Activated gamma-delta T cell treated with anti-CD3 and anti-CD28 coated beads, Interleukin-2, amount 50 U/mL, for 16 hours (primary cell): ENCODE measurements around the gene TXNRD2.
"Not testable (repeated sequence)": the region's sequence is repeated elsewhere in the genome, so short reads cannot be mapped to it uniquely, and the experiment has no call there.

Source experiments
- DNase-seq: peaks from one replicate; pipeline ENCODE4 v3.0.0-alpha.2; 2020; ENCODE audit warnings: low read depth

TXNRD2 gene

DNA sequence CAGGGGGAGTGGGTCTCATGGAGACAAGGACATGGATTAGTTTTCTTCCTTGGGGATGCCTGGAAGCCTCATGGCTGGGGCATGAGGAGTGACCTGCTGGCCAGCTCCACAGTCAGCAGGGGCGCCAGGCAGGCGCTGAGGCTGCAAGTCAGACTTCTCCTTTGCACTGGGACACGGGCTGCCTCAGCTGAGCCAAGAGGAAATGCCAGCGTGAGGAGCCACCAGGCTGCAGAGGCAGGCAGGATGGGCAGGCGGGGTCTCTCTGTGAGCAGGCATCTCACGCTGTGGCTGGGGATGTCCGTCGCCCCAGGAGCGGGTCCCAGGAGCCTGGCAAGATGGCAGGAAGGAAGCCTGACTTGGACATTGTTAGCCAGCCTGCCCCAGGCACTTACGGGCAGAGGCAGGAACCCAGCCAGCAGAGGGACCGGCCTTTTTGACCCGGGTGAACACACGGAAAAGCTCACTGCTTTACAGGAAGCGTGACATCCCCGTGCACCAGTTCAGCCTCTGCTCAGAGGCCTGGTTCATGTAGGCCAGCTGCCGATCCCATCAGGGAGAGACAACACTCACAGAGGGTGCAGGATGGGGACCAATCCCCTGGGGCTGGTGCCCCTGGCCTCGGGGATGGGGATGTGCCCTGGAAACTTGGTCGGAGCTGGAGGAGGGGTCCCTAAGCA lies 97.1 kb downstream of the TXNRD2 start:
- DNase-seq = no peak

DNA sequence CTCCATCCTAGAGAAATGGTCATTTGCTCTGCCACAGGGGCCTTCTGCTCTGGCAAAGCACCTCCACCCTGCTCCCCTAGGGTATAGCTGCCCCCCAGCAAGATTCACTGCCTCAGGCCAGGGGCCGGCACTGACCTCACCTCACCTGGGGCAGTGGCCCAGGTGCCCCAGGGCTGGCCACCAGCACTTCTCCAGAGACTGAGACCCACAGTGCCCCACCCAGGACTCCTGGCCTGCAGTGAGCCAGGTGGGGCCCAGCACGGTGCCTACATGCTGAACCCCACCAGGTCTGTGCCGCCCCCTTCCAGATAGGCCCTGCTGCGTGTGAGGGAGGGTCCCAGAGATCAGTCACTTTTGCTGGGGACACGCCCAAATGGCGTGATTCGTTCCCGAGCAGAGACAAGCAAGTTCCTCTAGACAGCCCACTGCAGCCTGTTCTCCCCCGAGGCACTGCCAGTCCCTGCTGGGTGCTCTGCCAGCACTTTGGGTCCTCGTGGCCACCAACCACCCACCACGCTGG lies 97.7 kb downstream of the TXNRD2 start:
- no peak for DNase-seq

DNA sequence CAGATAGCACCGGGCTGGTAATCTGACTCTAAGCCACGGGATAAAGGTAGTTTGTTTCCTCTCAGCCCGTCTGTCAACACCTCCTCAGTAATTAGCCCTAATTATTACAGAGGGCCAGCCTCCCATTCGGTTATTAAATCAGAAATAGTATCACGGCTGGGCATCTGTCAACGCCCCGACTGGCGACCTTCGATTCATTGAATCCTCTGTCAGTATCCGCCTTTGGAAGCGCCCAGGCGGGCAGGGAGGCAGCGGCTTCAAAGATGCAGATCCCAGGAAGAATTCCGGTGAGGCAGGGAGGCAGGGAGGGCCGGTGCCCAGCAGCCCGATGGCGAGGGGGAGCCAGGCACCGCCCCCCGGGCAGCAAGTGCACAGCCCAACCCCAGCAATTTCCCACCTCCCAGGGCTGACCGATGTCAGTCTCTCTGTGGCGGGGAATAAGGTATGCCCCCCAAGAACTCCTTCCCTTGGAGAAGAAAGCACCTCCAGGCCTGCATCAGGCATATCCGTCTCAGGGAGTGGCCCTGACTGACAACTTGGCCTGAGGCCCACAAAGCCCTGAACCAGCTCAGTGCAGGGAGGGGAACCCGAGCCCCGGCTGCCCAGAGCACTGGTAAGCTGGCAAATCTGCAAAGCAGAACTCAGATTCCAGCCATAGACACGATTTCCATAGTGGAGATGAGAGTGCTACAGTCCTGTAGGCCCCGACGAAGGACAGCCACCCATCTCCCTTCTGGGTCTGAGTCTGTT lies 98.3 kb downstream of the TXNRD2 start:
- DNase-seq = no peak

DNA sequence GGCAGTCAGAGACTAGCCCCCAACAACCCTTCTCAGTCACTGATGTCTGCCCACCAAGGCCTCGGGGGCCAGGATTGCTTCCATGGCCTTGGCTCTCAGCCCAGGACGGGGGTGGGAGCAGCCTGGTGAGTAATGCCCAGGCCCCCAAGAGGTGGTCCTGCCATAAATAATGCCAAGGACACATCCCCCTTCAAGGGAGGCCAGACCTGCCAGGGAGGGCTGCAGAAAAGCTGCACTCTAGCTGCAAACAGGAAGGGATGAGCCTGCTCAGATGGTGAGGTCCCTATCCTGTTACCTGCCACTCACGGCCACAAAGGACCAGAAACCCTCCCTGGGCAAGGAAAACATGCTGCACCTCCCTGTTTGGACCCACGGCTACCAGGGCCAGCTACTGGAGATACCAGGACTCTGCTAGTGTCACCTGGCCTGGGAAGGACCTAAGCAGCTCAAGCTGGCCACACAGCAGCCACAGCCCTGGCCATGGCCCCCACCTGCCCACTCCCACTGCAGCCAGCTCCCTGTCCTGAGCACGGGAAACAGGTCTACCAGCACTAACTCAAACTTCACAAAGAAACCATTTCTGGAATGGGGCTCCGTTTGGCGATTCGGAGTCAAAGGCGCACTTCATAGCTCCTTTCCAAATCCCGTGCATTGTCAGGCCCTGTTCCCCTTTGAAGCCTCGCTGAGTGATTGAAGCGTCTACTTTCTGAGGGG lies 99.1 kb downstream of the TXNRD2 start:
- DNase-seq = no peak

DNA sequence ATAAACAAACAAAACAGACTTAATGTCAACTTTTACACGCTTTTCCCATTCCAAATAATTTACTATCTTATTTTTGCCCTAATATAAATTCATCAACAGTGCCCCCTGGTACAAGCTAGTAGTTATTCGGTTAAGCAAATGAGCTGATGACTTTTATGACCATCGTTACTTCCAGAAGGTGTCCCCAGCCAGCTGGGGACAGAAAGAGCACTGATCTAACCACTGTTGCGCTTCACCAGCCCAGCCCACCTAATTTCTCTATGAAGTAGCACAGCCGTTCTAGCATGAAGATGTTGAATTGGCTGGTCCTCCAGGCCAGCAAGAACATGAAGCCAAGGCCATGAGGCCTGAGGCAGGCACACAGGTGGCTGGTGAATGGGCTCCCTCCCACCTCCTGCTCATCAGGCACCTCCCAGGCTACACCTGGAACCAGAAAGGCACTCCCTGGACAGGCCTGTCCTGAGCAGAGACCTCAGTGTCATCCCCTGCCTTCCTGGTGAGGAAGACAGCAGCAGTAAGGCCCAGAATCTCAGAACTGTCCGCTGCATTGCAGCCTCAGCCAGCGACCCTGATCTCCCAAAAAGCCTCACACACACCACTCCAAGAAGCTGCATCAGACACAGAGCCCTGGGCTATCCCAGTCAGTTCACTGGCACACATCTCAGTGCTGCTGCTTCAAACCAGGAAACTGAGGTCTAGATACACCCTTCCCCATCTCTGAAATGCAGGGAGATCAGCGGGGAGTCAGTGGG lies 99.8 kb downstream of the TXNRD2 start:
- no peak for DNase-seq

DNA sequence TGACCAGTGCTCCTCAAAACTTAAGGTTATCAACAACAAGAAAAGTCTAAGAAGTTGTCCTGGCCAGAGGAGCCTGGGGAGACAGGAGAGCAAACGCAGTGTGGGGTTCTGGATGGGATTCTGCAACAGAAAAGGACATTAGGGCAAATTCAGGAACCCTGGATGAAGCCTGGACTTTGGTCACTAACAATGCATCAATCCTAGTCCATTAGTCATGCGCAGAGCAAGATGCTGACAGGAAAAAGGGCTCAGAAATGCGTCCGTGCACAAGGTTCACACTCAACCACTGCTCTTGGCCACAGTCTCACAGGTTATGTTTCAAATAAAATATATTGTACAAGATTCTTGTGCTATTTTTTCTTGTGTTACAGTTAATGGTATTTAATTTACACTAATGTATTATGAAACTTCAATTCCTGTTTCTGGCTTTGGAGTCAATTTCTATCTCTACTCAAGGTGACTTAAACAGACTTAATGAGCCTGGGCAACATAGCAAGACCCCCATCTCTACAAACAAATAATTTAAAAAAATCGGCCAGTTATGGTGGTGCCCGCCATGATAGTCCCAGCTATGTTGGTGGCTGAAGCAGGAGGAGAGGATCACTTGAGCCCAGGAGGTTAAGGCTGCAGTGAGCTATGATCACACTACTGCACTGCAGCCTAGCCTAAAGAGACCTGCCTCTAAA lies 100.5 kb downstream of the TXNRD2 start:
- DNase-seq = no peak

DNA sequence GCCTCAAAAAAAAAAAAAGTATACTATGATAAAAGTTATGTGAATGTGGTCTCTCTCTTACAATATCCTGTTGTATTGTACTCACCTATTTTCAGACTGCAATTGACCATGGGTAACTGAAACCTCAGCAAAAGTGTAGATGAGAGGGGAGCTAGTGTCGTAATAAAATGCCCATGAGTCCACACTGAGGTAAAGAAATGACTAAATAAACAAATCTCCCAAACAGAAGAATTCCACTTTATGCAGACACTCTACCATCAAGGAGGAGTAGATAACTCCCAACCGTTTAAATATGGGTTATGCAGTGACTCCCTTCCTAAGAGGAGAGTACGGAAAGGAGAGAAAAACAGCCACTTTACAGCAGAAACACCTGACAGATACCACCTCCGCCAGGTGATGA lies 101.6 kb downstream of the TXNRD2 start:
- no peak for DNase-seq

DNA sequence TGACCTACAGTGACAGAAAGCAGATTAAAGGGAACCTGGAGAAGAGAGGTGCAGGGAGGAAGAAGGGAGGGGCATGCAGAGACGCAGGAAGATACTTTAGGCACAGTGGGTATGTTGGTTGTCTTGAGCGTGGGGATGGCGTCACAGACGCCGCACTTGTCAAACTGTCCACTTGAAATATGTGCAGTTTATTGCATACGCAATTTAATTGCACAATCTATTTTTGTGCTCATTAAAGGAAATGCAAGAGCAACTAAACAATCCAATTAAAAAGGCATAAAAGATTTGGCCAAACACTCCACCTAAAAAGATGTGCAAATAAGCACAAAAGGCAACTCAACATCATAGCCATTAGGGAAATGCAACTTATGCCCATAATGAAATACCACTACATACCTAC lies 103.7 kb downstream of the TXNRD2 start:
- DNase-seq = no peak

DNA sequence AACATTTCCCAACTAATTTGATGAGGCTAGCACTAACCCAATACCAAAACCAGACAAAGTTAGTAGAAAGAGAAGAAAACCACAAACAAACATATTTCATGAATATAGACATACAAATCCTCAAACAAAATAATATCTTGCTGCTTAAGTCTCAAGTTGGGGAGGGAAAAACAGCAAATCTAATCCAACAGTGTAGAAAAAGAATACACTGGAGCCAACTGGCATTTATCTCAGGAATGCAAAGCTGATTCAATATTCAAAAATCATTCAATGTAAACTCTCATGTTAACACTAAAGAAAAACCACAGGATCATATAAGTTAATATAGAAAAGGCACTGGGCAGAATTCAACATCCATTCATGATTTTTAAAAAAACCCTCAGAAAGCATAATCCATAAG lies 105.1 kb downstream of the TXNRD2 start:
- DNase-seq = no peak

DNA sequence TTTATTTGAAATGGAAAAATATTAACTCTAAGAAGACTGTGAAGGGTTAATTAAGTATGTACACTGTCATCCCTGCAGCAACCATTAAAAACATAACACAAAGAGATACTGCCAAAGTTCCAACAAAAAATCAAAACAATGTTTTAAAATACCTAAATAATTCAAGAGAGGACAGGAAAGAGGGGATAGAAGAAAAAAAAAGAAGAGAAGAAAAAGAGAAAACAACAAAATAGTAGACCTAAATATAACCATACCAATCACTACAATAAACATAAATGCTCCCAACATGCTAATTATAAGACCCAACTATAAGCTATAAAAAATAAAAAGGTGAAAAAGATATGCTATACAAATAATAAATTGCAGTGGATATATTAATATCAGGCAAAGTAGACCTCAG lies 107.0 kb downstream of the TXNRD2 start:
- DNase-seq = no peak

DNA sequence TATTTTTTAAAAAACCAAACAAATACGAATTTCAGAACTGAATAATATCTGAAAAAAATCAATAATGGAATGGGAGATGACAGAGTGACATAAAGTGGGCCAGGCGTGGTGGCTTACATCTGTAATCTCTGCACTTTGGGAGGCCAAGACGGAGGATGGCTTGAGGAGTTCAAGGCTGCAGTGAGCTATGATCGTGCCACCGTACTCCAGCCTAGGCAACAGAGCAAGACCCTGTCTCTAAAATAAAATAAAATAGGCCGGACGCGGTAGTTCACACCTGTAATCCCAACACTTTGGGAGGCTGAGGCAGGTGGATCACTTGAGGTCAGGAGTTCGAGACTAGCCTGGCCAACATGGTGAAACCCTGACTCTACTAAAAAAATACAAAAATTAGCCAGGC lies 108.3 kb downstream of the TXNRD2 start:
- DNase-seq = not testable (repeated sequence)

DNA sequence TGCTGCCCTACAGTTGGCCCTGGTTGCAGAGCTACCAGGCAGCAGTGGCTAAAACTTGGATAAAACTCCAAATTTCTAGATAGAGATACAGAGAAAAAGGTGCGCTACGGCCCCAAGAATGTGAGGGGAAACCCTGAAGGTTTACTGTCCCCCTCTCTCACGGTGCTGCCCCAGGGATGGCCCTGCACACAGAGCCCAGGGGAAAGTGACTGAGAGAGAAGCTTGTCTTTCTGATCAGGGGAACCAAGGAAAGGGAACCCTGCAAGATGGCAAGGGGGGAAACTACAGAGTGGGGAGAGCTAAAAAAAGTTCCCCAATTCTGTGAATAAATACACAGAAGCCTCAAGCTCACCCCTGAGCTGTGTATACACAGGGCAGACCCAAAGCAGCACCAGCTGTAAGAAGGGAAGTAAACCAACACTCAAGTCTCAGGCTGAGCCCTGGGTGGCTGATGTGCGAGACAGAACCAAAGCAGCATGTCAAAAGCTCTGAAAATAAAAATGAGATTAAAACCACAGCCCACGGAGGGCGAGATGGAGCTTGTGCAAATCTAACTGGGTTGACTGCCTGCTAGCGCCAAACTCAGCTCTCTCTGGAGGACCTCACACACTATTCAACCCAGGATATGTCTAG lies 109.0 kb downstream of the TXNRD2 start:
- DNase-seq = no peak

DNA sequence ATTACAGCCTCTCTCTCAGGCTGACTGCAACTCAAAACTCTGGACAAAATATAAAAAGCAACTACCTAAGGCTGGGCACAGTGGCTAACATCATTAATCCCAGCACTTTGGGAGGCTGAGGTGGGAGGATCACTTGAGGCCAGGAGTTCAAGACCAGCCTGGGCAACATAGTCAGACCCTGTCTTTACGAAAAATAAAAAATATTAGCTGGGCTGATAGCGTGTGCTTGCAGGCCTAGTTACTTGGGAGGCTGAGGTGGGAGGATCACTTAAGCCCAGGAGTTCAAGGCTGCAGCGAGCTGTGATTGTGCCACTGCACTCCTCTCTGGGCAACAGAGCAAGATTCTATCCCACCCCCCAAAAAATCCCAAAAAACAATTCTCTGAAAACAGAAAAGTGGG lies 109.6 kb downstream of the TXNRD2 start:
- not testable (repeated sequence) for DNase-seq

DNA sequence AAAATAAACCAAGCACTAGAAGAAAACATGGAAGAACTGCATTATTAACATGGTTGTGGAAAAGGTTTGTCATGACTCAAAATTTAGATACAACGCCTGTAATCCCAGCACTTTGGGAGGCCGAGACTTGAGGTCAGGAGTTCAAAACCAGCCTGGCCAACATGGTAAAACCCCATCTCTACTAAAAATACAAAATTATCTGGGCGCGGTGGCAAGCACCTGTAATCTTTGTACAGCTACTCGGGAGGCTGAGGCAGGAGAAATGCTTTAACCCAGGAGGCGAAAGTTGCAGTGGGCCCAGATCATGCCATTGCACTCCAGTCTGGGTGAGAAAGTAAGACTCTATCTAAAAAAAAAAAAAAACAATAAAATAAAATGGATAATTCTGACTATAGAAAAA lies 110.6 kb downstream of the TXNRD2 start:
- DNase-seq = no peak

DNA sequence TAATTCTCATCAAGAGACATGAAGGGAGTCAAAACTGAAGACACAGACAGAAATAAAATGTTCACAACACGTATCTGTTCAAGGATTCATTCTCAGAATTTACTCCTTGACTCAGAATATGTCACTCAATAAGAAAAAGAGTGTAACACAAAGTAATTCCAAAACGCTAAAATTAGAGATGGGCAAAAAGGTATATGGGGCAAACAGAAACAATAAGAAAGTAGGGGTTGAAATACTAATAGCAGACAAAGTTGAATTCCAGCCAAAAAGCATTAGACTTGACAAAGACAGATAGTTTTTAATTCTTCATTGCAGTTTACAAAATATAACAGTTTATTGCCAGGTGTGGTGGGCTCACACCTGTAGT lies 113.6 kb downstream of the TXNRD2 start:
- no peak for DNase-seq

DNA sequence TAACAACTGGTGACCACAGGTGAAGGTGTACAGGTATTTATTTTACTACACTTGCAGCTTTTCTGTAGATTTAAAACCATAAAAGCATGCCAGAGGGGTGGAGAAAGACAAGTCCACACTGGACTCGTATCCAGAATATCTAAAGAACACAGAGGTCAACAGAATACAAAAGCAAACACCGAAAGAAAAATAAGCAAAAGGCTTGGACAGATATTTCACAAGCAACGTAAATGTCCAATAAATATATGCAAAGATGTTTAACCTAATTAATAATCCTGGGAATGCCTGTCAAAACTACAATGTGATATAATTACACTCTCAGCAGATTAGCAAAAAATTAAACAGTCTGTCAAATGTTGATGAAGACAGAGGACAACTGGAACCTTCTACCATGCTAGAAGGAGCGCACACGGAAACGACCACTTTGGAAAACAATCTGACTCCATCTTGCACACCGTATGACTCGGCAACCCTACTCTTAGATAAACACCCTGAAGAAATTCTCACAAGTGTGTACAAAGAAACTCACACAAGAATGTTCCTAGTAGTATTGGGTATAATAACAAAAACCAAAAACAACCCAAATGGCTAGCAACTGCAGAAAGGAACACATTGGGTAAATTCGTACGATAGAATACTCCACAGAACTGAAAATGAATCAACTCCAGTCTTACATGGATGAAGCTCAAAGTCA lies 114.1 kb downstream of the TXNRD2 start:
- DNase-seq = no peak

DNA sequence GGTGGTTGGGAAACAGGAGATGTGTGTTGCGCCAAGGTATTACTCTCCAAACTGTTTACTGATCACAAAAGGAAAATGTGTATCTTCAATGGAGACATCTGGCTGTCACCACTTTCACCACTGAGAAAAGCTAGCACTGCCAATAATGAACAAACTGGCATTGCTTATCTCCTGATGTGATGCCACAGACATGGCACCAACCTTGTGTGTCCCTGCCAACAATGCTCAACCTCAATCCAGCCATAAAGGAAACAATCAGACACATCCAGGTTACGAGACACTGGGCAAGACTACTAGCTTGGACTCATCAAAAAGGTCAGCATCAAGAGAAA lies 115.0 kb downstream of the TXNRD2 start:
- no peak for DNase-seq

DNA sequence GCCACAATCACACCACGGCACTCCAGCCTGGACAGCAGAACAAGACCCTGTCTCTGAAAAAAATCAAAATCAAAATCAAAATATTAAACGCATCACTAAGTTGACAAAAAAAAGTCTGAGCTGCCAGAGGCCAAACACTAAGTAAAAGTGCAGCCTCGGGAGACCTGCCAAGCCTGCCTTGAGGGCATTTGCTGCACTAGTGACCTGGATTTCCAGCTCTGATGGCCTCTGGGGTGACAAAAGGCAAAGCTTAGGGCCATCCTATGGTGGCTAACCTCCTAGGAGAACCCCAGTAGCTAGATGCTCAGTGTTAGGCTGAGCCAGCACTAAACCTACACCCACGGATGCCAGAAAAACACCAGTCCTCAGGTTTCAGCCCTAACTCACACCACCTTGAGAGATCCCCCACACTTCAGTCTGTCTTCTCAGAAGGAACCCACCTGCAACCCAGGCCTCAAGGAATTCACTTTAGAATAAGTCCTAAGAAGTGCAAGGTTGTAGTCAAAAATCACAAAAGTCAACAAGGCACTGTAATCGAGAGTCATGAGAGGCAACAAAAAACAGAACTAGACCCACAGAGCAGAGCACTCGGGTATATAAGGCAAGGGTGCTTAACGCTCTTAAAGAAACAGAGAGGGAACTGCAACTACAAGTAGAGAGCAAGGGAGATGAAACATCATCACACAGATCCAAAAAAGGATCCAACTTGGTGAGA lies 115.6 kb downstream of the TXNRD2 start:
- DNase-seq = no peak
